DOHH2 (cell line): ENCODE data around the gene GPATCH4.

Experiments used
- H3F3A ChIP-seq: fragments of 200-600 bp; sonication (generic), shearing (Covaris generic); 2 replicates; pipeline ENCODE4 v1.6.0; 2016; ENCODE audit warnings: antibody characterized with exemption, mild to moderate bottlenecking; ENCODE audit not compliant: control insufficient read depth, insufficient read depth
- H3K27ac ChIP-seq: fragments of 200-600 bp; sonication (generic); 2 replicates; pipeline ENCODE4 v1.5.1; 2014; ENCODE audit warnings: low read depth, mild to moderate bottlenecking, low read length, moderate library complexity
- H3K27me3 ChIP-seq: fragments of 200-600 bp; sonication (generic); 2 replicates; pipeline ENCODE4 v1.6.1; 2014; ENCODE audit warnings: mild to moderate bottlenecking, low read length, mixed read lengths; ENCODE audit not compliant: control insufficient read depth
- H3K36me3 ChIP-seq: fragments of 200-600 bp; sonication (generic); 2 replicates; pipeline ENCODE4 v1.6.1; 2014; ENCODE audit warnings: mild to moderate bottlenecking, low read length, moderate library complexity, mixed read lengths; ENCODE audit not compliant: control insufficient read depth
- H3K4me1 ChIP-seq: fragments of 200-600 bp; sonication (generic); 2 replicates; pipeline ENCODE4 v1.6.1; 2014; ENCODE audit warnings: mild to moderate bottlenecking, low read length, mixed read lengths; ENCODE audit not compliant: control insufficient read depth
- H3K4me2 ChIP-seq: fragments of 200-600 bp; sonication (generic); 2 replicates; pipeline ENCODE4 v1.6.0; 2014; ENCODE audit warnings: mild to moderate bottlenecking, low read length, moderate library complexity
- H3K4me3 ChIP-seq: fragments of 200-600 bp; sonication (generic); 2 replicates; pipeline ENCODE4 v1.5.1; 2014; ENCODE audit warnings: mild to moderate bottlenecking, low read length, mixed read lengths
- H3K79me2 ChIP-seq: fragments of 200-600 bp; sonication (generic); 2 replicates; pipeline ENCODE4 v1.6.1; 2014; ENCODE audit warnings: mild to moderate bottlenecking, low read length, mixed read lengths; ENCODE audit not compliant: control insufficient read depth
- H3K9me2 ChIP-seq: fragments of 200-600 bp; sonication (generic); replicated peaks from 2 replicates; pipeline ENCODE4 v1.6.1; 2014; ENCODE audit warnings: mild to moderate bottlenecking, low read length, mixed read lengths; ENCODE audit not compliant: control insufficient read depth
- H3K9me3 ChIP-seq: fragments of 200-600 bp; sonication (generic); 2 replicates; pipeline ENCODE4 v1.6.1; 2014; ENCODE audit warnings: antibody characterized with exemption, low read length, mixed read lengths; ENCODE audit not compliant: control insufficient read depth, insufficient read depth
- H4K20me1 ChIP-seq: fragments of 200-600 bp; sonication (generic); 2 replicates; pipeline ENCODE4 v1.6.0; 2014; ENCODE audit warnings: low read depth, mild to moderate bottlenecking, antibody characterized with exemption, low read length, moderate library complexity; ENCODE audit not compliant: control insufficient read depth, insufficient read depth
- CTCF ChIP-seq: fragments of 200-600 bp; sonication (generic); IDR thresholded peaks from one replicate; pipeline ENCODE4 v1.5.1; 2014; ENCODE audit warnings: antibody characterized with exemption, mild to moderate bottlenecking, low read depth, low read length; ENCODE audit not compliant: poor library complexity, severe bottlenecking
- EZH2phosphoT487 ChIP-seq: fragments of 200-600 bp; sonication (generic); IDR thresholded peaks from 2 replicates; pipeline ENCODE4 v1.6.1; 2017; ENCODE audit warnings: borderline replicate concordance, mild to moderate bottlenecking, antibody characterized with exemption, low read length, moderate library complexity, mixed read lengths

GPATCH4 gene

GRCh38 chr1:156618853-156619581 lies 17.7 kb upstream of the GPATCH4 start, which contains the start of gene HAPLN2:
TSS of gene HAPLN2 (plus strand) at chr1:156619415. CDS start at chr1:156623491, 4,076 bp downstream.
- no peak within 1 kb of the TSS for H3K4me2 ChIP-seq
- H3K79me2 ChIP-seq, result no peaks in the 10 kb centered on the region
- H3K9me3 ChIP-seq, result no peaks in the 10 kb centered on the region
- H3F3A ChIP-seq, result no peaks in the 10 kb centered on the region
- no peaks in the 10 kb centered on the region for H3K4me1 ChIP-seq
- no peaks in the 10 kb centered on the region for H3K9me2 ChIP-seq
- H3K27me3 ChIP-seq, result peaks cover 50% of the 10 kb centered on the region
- peak; percentile 73 for TF ChIP-seq CTCF
- TF ChIP-seq EZH2phosphoT487, result no peak
- no peak within 1 kb of the TSS for H3K27ac ChIP-seq
- H4K20me1 ChIP-seq, result no peaks in the 10 kb centered on the region
- H3K36me3 ChIP-seq, result no peaks in the 10 kb centered on the region
- no peak within 1 kb of the TSS for H3K4me3 ChIP-seq

GRCh38 chr1:156616463-156616862 lies 15.2 kb upstream of the GPATCH4 start:
- no peaks in the 10 kb centered on the region for H3K36me3 ChIP-seq
- no peaks in the 10 kb centered on the region for H4K20me1 ChIP-seq
- no peak overlapping the region for H3K4me2 ChIP-seq
- no peak overlapping the region for H3K27ac ChIP-seq
- no peaks in the 10 kb centered on the region for H3F3A ChIP-seq
- no peak overlapping the region for H3K4me3 ChIP-seq
- H3K27me3 ChIP-seq, result peaks cover 42% of the 10 kb centered on the region
- no peak for TF ChIP-seq EZH2phosphoT487
- no peak for TF ChIP-seq CTCF
- no peaks in the 10 kb centered on the region for H3K9me3 ChIP-seq
- no peaks in the 10 kb centered on the region for H3K9me2 ChIP-seq
- no peaks in the 10 kb centered on the region for H3K4me1 ChIP-seq
- H3K79me2 ChIP-seq, result no peaks in the 10 kb centered on the region

GRCh38 chr1:156615946-156616345 lies 14.7 kb upstream of the GPATCH4 start:
- TF ChIP-seq EZH2phosphoT487 (no peak), CTCF (no peak)
- Histone ChIP-seq H3K4me2 (no peak overlapping the region), H3F3A (no peaks in the 10 kb centered on the region), H3K27ac (no peak overlapping the region), H3K9me3 (no peaks in the 10 kb centered on the region), H3K4me3 (no peak overlapping the region), H3K79me2 (no peaks in the 10 kb centered on the region), H3K36me3 (no peaks in the 10 kb centered on the region), H3K4me1 (no peaks in the 10 kb centered on the region), H4K20me1 (no peaks in the 10 kb centered on the region), H3K27me3 (peaks cover 42% of the 10 kb centered on the region), H3K9me2 (no peaks in the 10 kb centered on the region)
